GM23338 (cell line): ENCODE measurements around the gene RNGTT.

Experiments used
- CREB1 ChIP-seq: fragments of 250-450 bp; sonication (Bioruptor Pico); IDR thresholded peaks from 2 replicates; pipeline ENCODE4 v1.5.0; 2020; ENCODE audit warnings: low read depth, mild to moderate bottlenecking, moderate library complexity
- CTCF ChIP-seq, 2 experiments: fragments of 200-600 bp in 1 of 2; sonication (generic) in 1 of 2; conservative IDR thresholded peaks; 2 replicates each; pipeline versions ENCODE4 v1.5.1 to v1.6.1; 2016 to 2017; ENCODE audit warnings: antibody characterized with exemption in 2 of 2, low read depth in 2 of 2, mild to moderate bottlenecking in 2 of 2, moderate library complexity in 1 of 2
- ETS1 ChIP-seq: IDR thresholded peaks from 2 replicates; pipeline ENCODE4 v1.6.1; 2016; ENCODE audit warnings: antibody characterized with exemption
- EZH2 ChIP-seq: fragments of 200-600 bp; sonication (generic); IDR thresholded peaks from one replicate; pipeline ENCODE4 v1.8.0; 2017; ENCODE audit warnings: antibody characterized with exemption, mild to moderate bottlenecking, low read depth; ENCODE audit not compliant: unreplicated experiment
- JUNB ChIP-seq: IDR thresholded peaks from one replicate; pipeline ENCODE4 v1.6.1; 2016; ENCODE audit warnings: antibody characterized with exemption; ENCODE audit not compliant: unreplicated experiment
- NANOG ChIP-seq: IDR thresholded peaks from 2 replicates; pipeline ENCODE4 v1.6.1; 2016; ENCODE audit warnings: antibody characterized with exemption, borderline replicate concordance
- POLR2AphosphoS5 ChIP-seq: IDR thresholded peaks from 2 replicates; pipeline ENCODE4 v1.6.1; 2016; ENCODE audit warnings: antibody characterized with exemption, low read depth
- REST ChIP-seq: IDR thresholded peaks from one replicate; pipeline ENCODE4 v1.6.1; 2018; ENCODE audit warnings: antibody characterized with exemption; ENCODE audit not compliant: unreplicated experiment
- ZNF114 ChIP-seq: fragments of 250-450 bp; sonication (Bioruptor Pico); IDR thresholded peaks from 2 replicates; pipeline ENCODE4 v1.5.0; 2020; ENCODE audit warnings: mild to moderate bottlenecking, moderate library complexity
- ZNF331 ChIP-seq: fragments of 250-450 bp; sonication (Bioruptor Pico); IDR thresholded peaks from 2 replicates; pipeline ENCODE4 v1.5.0; 2020; ENCODE audit warnings: low read depth, mild to moderate bottlenecking, moderate library complexity
- ZNF462 ChIP-seq: fragments of 250-450 bp; sonication (Bioruptor Pico); IDR thresholded peaks from 2 replicates; pipeline ENCODE4 v1.5.0; 2020; ENCODE audit warnings: mild to moderate bottlenecking, moderate library complexity

- no peak for TF ChIP-seq CTCF (conservative IDR thresholded peaks at IDR 0.05; ENCODE audit: low read depth in 2 of 2)
- TF ChIP-seq POLR2AphosphoS5: no peak
- TF ChIP-seq EZH2: no peak
- no peak for TF ChIP-seq NANOG
- TF ChIP-seq JUNB: no peak
- no peak for TF ChIP-seq ZNF114
- no peak for TF ChIP-seq CREB1
- no peak for TF ChIP-seq ZNF462 (CRISPR knock-in tag)
- no peak for TF ChIP-seq ETS1
- no peak for TF ChIP-seq ZNF331 (CRISPR knock-in tag)
- TF ChIP-seq REST: no peak
Measured at GRCh38 chr6:88814909-88815308, 148.5 kb downstream of the RNGTT start.
